Activated B cell treated with CpG ODN at 0.5 μM for 24 hours (primary cell): ENCODE results near the gene METTL2A. TPM values are rescaled to one million over a fixed set of nuclear protein-coding genes. Genes with fewer than 3 reads are reported as not detected.
"Not testable (repeated sequence)": the region's sequence is repeated elsewhere in the genome, so short reads cannot be mapped to it uniquely, and the experiment has no call there.

Experiments
- ATAC-seq: fragments of 200-7000 bp; cut with Tn5 transposase; one replicate; pipeline ENCODE4 v1.10.0; 2021; ENCODE audit warnings: low read depth, mild to moderate bottlenecking, moderate library complexity
- CTCF ChIA-PET: fragments of 350-600 bp; sonication (Branson Sonifier 250); formaldehyde crosslinking; loops from one replicate; lab custom pipeline; 2021; ENCODE audit warnings: antibody characterized with exemption; lab: Charles Lee
- POLR2A ChIA-PET: fragments of 350-600 bp; sonication (Branson Sonifier 250); formaldehyde crosslinking; loops from one replicate; lab custom pipeline; 2021; ENCODE audit warnings: antibody characterized with exemption; lab: Charles Lee
- DNase-seq: peaks from one replicate; pipeline ENCODE4 v3.0.0; 2022
- H3K27ac Mint-ChIP-seq: one replicate; pipeline ENCODE4 v1.8.0; 2020; ENCODE audit warnings: mixed read lengths
- H3K27me3 Mint-ChIP-seq: one replicate; pipeline ENCODE4 v1.8.0; 2021; ENCODE audit warnings: mixed read lengths
- H3K36me3 Mint-ChIP-seq: one replicate; pipeline ENCODE4 v1.8.0; 2021; ENCODE audit warnings: low read depth, mixed read lengths
- H3K4me1 Mint-ChIP-seq: one replicate; pipeline ENCODE4 v1.8.0; 2021; ENCODE audit warnings: mixed read lengths
- H3K4me3 Mint-ChIP-seq: one replicate; pipeline ENCODE4 v1.8.0; 2020; ENCODE audit warnings: mild to moderate bottlenecking, mixed read lengths
- H3K9me3 Mint-ChIP-seq: one replicate; pipeline ENCODE4 v1.8.0; 2020; ENCODE audit warnings: mixed read lengths
- CTCF ChIP-seq: fragments of 200-600 bp; IDR thresholded peaks from one replicate; pipeline ENCODE4 v1.8.0; 2022; ENCODE audit warnings: antibody characterized with exemption, mild to moderate bottlenecking
- intact Hi-C: fragments of 100-400 bp; cut with micrococcal nuclease; formaldehyde crosslinking; loops from one replicate; pipeline ENCODE4 v1.15.1; 2024
- total RNA-seq: library from RNA; stranded (reverse); gene quantifications from 2 replicates; pipeline ENCODE4 v1.2.3, GENCODE V29; 2022

METTL2A gene
- total RNA-seq, 1 donor from 2014 or later: 23.1 TPM

DNA sequence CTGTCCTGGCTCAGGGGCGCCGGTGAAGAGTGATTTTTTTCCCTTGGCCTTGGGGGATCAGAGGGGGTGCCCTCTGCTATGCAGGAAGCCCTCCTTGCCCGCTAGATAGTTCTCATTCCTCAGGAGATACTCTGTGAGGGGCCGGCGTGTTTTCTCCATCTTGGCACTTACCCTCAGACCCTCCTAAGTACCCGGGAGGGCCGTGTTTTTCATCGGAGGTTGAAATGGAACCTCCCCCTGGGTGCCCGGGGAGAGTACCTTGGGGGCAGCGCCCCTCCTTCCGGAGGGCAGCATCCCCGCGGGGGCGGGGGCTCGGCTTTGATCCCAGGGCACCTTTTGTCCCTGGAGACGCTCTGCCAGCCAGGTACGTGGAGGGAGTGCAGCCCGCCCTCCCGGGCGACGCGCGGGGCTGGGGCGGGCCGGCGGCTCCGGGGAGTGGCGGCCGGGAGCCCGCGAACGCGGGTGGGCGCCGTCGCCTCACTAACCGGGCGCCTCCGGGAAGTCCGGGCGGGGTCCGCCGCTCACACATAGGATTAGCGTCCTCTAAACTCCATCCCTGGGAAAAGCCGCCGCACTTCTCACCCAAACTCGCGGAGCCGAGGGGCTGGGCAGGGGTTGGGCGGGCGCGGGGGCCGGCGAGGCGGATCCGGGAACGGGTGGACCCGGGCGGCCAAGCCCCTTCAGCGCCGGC, 54.2 kb downstream of the METTL2A start:
- H3K4me3 Mint-ChIP-seq: peak overlapping the region; percentile 83
- peaks cover 39% of the 10 kb centered on the region for H3K4me1 Mint-ChIP-seq
- CTCF ChIA-PET, H3K27me3 Mint-ChIP-seq, DNase-seq, POLR2A ChIA-PET, H3K9me3 Mint-ChIP-seq: not testable (repeated sequence)
- H3K27ac Mint-ChIP-seq: peak overlapping the region; percentile 81
- H3K36me3 Mint-ChIP-seq: peaks cover 19% of the 10 kb centered on the region
- intact Hi-C loops: loop anchor here (2.0 kb wide), 1 partner anchor 55 kb away; the partner anchor contains the start of gene METTL2A
- peak; percentile 33 for ATAC-seq

GRCh38 chr17:62478424-62478879, 54.8 kb downstream of the METTL2A start, which contains the start of gene TLK2:
Gene TLK2 (plus strand): TSS chr17:62478825. CDS start chr17:62481126, 2,301 bp downstream.
- H3K4me3 Mint-ChIP-seq: peak within 1 kb of the TSS; percentile 86
- H3K27me3 Mint-ChIP-seq: no peaks in the 10 kb centered on the region
- peaks cover 39% of the 10 kb centered on the region for H3K4me1 Mint-ChIP-seq
- DNase-seq (peak; percentile 77), ATAC-seq (peak; percentile 82)
- H3K9me3 Mint-ChIP-seq: no peaks in the 10 kb centered on the region
- H3K27ac Mint-ChIP-seq: peak within 1 kb of the TSS; percentile 90
- intact Hi-C loops: loop anchor here (2.0 kb wide), 1 partner anchor 56 kb away; the partner anchor contains the start of gene METTL2A
- POLR2A ChIA-PET: interaction anchor here (1.0 kb wide), 1 partner anchor 19 kb away, joined by 6 read pairs; no protein-coding TSS in a partner anchor
- TF ChIP-seq CTCF: no peak
- peaks cover 24% of the 10 kb centered on the region for H3K36me3 Mint-ChIP-seq
- CTCF ChIA-PET: no interaction called here

DNA sequence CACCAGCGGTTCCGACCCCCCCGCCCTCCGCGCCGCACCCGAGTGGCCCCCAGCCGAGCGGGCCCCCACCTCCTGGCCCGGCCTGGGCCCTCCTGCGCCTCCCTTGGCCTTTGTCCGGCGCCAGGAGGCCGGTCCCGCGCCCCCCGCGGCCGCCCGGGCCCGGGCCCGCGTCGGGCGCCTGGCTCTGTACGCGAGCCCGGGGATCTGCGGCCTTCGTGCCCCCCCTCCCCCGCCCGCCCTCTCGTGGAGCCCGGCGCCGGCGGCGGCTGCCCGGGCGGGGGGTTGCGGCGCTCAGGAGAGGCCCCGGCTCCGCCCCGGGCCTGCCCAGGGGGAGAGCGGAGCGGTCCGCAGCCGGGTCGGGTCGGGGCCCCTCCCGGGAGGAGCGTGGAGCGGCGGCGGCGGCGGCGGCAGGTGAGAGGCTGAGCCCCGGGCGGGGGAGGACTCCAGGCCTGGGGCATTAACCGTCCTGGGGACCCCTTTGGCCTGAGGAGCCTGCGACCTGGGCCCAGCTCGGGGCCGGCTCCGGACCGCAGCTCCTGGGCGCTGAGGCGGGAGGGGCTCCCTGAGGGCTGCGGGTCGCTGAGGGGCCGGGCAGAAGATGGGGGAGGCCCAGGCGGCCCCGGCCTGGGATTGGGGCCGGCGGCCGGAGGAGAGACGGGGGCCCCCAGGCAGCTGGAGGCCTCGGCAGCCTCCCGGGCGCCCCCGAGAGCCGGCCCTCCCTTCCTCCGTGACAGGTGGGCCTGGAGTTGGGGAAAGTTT, 55.4 kb downstream of the METTL2A start:
- CTCF ChIA-PET, DNase-seq, H3K9me3 Mint-ChIP-seq, H3K27me3 Mint-ChIP-seq: not testable (repeated sequence)
- peaks cover 30% of the 10 kb centered on the region for H3K36me3 Mint-ChIP-seq
- H3K4me1 Mint-ChIP-seq: peaks cover 41% of the 10 kb centered on the region
- POLR2A ChIA-PET: interaction anchor here (1.0 kb wide), 1 partner anchor 20 kb away, joined by 6 read pairs; no protein-coding TSS in a partner anchor
- intact Hi-C loops: loop anchor here (2.0 kb wide), 1 partner anchor 56 kb away; the partner anchor contains the start of gene METTL2A
- ATAC-seq: peak; percentile 29
- H3K4me3 Mint-ChIP-seq: peak overlapping the region; percentile 86
- peak overlapping the region; percentile 90 for H3K27ac Mint-ChIP-seq

GRCh38 chr17:62479639-62480258, 56.1 kb downstream of the METTL2A start:
- peak overlapping the region; percentile 86 for H3K4me3 Mint-ChIP-seq
- POLR2A ChIA-PET, ATAC-seq, CTCF ChIA-PET, H3K9me3 Mint-ChIP-seq, H3K27me3 Mint-ChIP-seq: not testable (repeated sequence)
- peak overlapping the region; percentile 90 for H3K27ac Mint-ChIP-seq
- H3K4me1 Mint-ChIP-seq: peaks cover 41% of the 10 kb centered on the region
- intact Hi-C loops: loop anchor here (2.0 to 10.0 kb wide), 2 partner anchors 57 to 485 kb away; partner anchors contain the start of genes METTL2A and TANC2
- DNase-seq: peak; percentile 17
- H3K36me3 Mint-ChIP-seq: peaks cover 30% of the 10 kb centered on the region

DNA sequence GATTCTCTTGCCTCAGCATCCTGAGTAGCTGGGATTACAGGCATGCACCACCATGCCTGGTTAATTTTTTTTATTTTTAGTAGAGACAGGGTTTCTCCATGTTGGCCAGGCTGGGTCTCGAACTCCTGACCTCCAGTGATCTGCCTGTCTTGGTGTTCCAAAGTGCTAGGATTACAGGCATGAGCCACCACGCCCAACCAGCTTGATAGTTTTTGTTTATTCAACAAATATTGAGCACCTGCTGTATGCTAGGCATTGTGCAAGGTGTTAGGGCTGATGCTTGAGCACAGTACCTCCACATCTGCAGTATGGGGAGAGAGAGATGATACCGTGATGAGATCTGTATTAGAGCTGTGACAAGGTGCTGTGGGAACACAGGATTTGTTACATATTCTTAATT, 58.9 kb downstream of the METTL2A start:
- intact Hi-C loops: loop anchor here (10.0 kb wide), 1 partner anchor 482 kb away; the partner anchor contains the start of gene TANC2
- DNase-seq, H3K27me3 Mint-ChIP-seq, ATAC-seq, POLR2A ChIA-PET, CTCF ChIA-PET, H3K4me3 Mint-ChIP-seq, H3K27ac Mint-ChIP-seq, H3K9me3 Mint-ChIP-seq: not testable (repeated sequence)
- H3K4me1 Mint-ChIP-seq: peaks cover 43% of the 10 kb centered on the region
- H3K36me3 Mint-ChIP-seq: peaks cover 36% of the 10 kb centered on the region

DNA sequence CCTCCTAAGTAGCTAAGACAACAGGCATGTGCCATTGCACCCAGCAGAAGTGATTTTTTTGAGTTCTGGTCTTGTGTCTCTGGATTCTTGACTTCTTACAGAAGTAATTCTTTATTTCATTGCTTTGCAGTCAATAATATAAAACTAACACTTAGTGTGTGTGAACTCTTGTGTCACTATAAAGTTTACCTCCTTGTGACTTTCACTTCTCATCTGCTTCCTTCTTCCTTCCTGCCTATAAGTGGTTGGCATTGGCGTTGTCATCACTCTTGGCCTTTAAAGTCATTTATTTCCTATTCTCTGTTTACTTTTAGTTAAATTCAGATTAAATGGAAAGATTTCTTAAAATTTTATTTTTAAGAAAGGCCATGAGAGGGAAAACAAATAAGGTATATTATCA, 67.3 kb downstream of the METTL2A start:
- Mint-ChIP-seq H3K4me1 (peaks cover 44% of the 10 kb centered on the region), H3K36me3 (peaks cover 28% of the 10 kb centered on the region)
- DNase-seq, intact Hi-C loops, ATAC-seq, CTCF ChIA-PET, H3K4me3 Mint-ChIP-seq, POLR2A ChIA-PET, H3K9me3 Mint-ChIP-seq, H3K27ac Mint-ChIP-seq, H3K27me3 Mint-ChIP-seq: not testable (repeated sequence)

DNA sequence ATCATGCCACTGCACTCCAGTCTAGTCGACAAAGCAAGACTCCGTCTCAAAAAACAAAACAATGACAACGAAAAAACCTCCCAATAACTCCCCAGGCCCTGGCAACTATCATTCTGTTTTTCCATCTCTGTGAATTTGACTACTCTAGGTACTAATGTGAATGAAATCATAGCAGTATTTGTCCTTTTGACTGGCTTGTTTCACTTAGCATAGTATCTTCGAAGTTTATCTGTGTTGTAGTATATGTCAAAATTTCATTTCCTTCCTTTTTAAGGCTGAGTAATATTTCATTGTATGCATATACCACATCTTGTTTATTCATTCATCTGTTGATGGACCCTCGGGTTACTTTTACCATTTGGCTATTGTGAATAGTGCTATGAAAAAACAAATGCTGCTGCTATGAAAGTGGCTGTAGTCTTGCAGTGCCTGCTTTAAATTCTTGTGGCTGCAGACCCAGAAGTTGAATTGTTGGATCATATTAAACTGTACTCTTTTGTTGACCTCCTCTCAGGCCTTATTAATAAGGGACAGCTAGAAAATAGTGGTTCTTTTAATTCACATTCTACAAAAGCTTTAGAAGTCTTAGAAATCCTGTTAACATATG, 69.5 kb downstream of the METTL2A start:
- POLR2A ChIA-PET, ATAC-seq: not testable (repeated sequence)

DNA sequence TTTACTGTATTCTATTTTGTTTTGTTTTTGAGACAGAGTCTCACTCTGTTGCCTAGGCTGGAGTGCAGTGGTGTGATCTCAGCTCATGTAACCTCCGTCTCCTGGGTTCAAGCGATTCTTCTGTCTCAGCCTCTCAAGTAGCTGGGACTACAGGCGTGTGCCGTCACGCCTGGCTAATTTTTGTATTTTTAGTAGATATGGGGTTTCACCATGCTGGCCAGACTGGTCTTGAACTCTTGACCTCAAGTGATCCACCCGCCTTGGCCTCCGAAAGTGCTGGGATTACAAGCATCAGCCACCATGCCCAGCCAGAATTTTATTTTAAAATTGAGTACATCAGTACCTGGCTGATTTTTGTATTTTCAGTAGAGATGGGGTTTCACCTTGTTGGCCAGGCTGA, 70.4 kb downstream of the METTL2A start:
- Mint-ChIP-seq H3K4me3 (peak overlapping the region; percentile 4), H3K4me1 (peaks cover 37% of the 10 kb centered on the region), H3K36me3 (peaks cover 25% of the 10 kb centered on the region)
- POLR2A ChIA-PET, H3K27me3 Mint-ChIP-seq, CTCF ChIA-PET, H3K27ac Mint-ChIP-seq, ATAC-seq, DNase-seq, intact Hi-C loops, H3K9me3 Mint-ChIP-seq: not testable (repeated sequence)

More for the DNA sequence above, 69.5 kb downstream of the METTL2A start:
- H3K4me3 Mint-ChIP-seq, H3K27me3 Mint-ChIP-seq, DNase-seq, H3K27ac Mint-ChIP-seq, H3K9me3 Mint-ChIP-seq, CTCF ChIA-PET, intact Hi-C loops: not testable (repeated sequence)
- peaks cover 28% of the 10 kb centered on the region for H3K36me3 Mint-ChIP-seq
- H3K4me1 Mint-ChIP-seq: peaks cover 43% of the 10 kb centered on the region

DNA sequence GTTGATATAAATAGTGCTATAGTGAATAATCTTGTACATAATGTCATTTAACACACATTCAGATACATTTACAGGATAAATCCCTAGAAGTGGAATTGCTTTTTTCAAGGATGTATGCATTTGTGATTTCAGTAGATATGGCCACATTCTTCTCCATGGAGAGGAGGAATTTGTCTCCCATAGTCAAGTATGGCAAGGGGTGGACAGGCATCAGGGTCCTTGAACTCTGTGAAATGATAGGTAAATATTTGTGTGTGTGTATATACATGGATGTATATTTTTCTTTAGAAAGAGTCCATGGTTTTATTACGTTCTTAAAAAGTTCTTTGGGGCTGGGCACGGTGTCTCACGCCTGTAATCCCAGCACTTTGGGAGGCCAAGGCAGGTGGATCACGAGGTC, 72.6 kb downstream of the METTL2A start:
- H3K27ac Mint-ChIP-seq, intact Hi-C loops, DNase-seq, CTCF ChIA-PET, H3K4me3 Mint-ChIP-seq, POLR2A ChIA-PET, H3K27me3 Mint-ChIP-seq, ATAC-seq, H3K9me3 Mint-ChIP-seq: not testable (repeated sequence)
- peaks cover 33% of the 10 kb centered on the region for H3K4me1 Mint-ChIP-seq
- peaks cover 21% of the 10 kb centered on the region for H3K36me3 Mint-ChIP-seq

DNA sequence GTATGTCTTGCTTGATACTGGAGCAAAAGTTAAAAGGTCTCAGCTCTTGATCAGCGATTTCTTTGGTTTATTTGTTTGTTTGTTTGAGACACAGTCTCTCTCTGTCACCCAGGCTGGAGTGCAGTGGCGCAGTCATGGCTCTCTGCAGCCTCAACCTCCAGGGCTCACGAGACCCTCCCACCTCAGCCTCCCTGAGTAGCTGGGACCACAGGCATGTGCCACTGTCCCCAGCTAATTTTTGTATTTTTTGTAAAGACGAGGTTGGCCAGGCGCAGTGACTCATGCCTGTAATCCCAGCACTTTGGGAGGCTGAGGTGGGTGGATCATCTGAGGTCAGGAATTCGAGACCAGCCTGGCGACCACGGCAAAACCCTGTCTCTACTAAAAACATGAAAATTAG, 75.1 kb downstream of the METTL2A start:
- ATAC-seq, DNase-seq, H3K9me3 Mint-ChIP-seq, H3K27ac Mint-ChIP-seq, H3K4me3 Mint-ChIP-seq, intact Hi-C loops, H3K27me3 Mint-ChIP-seq: not testable (repeated sequence)
- ChIA-PET POLR2A (interaction anchor here (0.6 kb wide), 1 partner anchor 10 kb away, joined by 3 read pairs; no protein-coding TSS in a partner anchor), CTCF (interaction anchor here (0.7 kb wide), 1 partner anchor 750 kb away, joined by 4 read pairs; no protein-coding TSS in a partner anchor)
- Mint-ChIP-seq H3K4me1 (peaks cover 21% of the 10 kb centered on the region), H3K36me3 (peaks cover 10% of the 10 kb centered on the region)
